GM12801 (cell line): ENCODE results near the gene SRRM5.

Experiments
- TF ChIP-seq, protein P1 (sequence below): IDR thresholded peaks from one replicate; pipeline ENCODE4 v1.5.1; 2011; ENCODE audit warnings: control low read depth; ENCODE audit not compliant: insufficient read length; ENCODE audit errors: extremely low read depth

The SRRM5 gene

GRCh38 chr19:43660301-43660970 lies 48.5 kb downstream of the SRRM5 start:
- TF ChIP-seq, protein P1, sequence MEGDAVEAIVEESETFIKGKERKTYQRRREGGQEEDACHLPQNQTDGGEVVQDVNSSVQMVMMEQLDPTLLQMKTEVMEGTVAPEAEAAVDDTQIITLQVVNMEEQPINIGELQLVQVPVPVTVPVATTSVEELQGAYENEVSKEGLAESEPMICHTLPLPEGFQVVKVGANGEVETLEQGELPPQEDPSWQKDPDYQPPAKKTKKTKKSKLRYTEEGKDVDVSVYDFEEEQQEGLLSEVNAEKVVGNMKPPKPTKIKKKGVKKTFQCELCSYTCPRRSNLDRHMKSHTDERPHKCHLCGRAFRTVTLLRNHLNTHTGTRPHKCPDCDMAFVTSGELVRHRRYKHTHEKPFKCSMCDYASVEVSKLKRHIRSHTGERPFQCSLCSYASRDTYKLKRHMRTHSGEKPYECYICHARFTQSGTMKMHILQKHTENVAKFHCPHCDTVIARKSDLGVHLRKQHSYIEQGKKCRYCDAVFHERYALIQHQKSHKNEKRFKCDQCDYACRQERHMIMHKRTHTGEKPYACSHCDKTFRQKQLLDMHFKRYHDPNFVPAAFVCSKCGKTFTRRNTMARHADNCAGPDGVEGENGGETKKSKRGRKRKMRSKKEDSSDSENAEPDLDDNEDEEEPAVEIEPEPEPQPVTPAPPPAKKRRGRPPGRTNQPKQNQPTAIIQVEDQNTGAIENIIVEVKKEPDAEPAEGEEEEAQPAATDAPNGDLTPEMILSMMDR: no peak

- TF ChIP-seq, protein P1: no peak
These were observed 49.1 kb downstream of the SRRM5 start for GRCh38 chr19:43660971-43661360.

GRCh38 chr19:43662487-43662886 lies 50.6 kb downstream of the SRRM5 start:
- TF ChIP-seq, protein P1: no peak

DNA sequence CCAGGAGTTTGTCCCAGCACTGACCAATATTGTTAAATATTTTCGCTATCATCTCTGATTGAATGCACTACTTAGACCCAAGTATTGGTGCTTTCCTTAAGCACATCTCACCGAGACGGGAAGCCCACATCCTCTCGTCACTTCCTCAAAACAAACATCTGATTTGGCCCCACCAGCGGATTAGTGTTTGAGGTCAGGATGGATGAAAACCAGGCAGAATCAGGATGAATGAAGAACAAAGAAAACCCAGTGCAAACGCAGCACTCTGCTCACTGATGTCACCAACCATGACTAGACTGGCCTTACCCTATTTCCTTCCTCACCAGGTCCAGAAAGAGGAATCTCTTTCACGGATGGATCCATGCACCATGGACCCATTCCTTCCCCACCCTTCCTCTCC lies 52.1 kb downstream of the SRRM5 start:
- TF ChIP-seq, protein P1: no peak
